ENCODE data around the gene RGS9. TPM values are rescaled to one million over a fixed set of nuclear protein-coding genes. Genes with fewer than 3 reads are reported as not detected.

Gene RGS9
- total RNA-seq, 1 donor from 2014 or later = 8.8 TPM

DNA sequence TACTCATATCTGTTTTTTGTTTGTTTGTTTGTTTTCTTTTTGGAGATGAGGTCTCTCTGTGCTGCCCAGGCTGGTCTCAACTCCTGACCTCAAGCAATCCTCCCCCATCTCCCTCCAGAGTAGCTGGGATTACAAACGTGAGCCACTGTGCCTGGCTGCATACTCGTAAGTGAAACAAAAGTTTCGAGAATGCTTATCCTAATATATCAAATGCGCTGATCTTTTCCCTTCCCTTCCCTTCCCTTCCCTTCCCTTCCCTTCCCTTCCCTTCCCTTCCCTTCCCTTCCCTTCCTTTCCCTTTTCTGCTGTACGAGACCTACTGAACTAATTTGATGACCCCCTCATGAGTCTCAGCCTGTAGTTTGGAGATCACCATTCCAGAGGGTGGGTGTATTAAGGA is 122.1 kb downstream of the RGS9 start:
- no peak for DNase-seq (ENCODE audit: low spot score)

DNA sequence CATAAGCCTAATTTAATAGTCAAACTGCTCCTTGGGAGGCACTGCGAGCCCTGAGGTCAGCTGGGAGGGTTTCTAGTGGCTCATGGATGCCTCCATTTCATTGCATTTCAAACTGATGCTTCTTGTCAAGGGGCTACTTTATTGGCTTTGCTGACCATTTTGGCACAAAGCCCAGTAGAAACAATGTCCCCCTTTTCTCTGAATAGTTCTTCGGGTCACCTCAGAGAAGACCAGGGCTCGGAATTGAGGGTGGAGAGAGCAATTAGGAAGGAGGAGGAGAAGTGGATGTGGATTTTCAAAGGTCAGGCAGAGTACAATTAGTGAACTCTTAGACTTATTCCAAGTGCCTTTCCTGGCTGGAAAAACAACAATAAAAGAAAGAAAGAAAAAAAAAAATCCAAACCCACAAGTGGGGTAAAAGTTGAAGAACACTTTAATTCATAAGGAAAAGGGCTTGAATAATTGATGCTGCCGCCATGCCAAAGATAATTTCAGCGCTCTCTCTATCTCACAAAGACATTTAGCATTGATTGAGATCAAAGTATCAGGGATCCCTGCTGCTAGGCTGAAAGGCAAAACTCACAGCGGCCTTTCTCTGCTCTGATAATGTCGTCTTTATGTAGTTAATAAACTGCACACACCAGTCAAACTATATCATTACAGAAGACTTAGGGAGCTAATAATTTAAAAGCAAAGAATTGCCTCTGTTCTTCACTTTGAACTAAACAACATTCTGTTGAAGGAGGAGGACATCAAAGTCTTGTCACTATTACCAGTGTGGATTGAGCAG is 122.7 kb downstream of the RGS9 start:
- no peak for DNase-seq (ENCODE audit: low spot score)

DNA sequence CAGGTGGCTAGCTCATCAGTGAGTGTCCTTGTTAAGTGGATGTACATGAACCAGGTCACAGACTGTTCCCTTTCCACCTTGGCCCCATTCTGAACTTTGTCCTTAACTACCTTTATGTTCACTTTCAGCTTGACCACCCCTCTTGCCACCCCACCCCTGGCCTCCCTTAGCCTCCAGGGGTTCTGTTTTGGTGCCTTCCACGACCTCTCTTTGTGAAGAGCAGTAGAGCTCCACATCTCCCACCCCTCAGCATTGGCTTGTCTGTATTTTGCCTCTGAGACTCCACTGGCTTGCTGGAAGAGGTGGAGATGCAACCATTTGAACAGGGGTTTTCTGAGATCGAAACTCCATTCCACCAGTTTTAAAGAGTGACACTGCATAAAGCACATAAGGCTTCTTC is 123.5 kb downstream of the RGS9 start:
- DNase-seq (ENCODE audit: low spot score) = no peak

DNA sequence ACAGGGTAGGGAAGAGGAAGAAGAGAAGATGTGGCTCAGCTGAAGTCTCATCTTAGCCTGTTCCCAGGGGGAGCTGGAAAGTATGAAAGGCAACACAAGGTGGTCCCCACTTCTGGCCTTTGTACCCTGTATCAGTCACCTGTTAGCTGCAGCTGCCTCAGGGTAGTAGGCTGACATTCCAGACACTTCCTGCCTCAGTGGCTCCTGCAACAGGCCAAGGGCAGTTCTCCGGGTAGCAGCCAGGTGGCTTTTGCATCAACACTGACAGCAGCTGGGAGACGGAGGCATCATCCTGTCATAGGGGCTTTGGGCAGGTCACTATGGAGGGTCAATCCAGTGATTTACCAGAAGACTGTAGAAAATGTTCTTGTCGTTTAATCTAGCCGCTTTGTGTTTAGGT is 124.0 kb downstream of the RGS9 start:
- no peak for DNase-seq (ENCODE audit: low spot score)

DNA sequence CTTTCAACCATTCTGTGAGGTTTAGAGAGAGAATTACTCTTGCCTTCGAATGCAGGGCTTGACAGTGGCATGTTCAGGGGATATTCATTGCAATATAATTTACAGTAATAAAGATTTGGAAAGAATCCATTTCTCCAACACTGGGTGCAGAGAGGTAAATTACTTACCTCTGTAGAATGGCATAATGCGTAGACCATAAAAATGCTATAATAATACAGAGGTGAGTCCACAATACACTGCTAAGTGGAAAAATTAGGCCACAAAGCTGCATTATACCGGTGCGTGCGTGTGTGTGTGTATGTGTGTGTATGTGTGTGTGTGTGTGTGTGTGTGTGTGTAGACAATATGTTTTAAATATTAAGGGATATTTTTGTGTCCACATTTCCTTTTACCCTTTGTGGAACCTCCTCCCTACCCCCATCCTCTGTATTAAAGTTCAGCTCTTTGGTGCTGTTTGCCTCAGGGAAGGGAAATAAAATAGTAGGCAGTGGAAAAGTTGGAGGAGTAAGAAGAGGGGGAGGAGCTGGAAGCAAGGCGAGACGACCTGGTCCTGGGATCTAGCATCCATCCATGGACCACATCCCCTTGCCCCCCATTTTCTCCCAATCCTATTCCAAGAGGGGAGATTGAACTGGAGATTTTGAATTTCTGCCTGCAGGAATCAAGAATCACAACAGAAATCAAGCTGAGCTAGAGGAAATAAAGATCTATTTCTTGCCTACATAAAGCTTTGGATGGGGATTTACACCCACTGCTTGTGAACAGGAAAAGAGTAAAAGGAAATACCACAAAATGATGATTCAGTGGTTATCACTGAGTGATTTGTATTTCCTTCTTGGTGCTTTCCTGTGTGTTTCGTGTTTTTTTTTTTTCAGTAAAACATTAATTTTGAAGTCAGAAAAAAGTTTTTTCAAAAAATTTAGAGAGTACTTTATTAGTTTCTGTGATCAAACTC is 124.8 kb downstream of the RGS9 start:
- DNase-seq (ENCODE audit: low spot score) = no peak

DNA sequence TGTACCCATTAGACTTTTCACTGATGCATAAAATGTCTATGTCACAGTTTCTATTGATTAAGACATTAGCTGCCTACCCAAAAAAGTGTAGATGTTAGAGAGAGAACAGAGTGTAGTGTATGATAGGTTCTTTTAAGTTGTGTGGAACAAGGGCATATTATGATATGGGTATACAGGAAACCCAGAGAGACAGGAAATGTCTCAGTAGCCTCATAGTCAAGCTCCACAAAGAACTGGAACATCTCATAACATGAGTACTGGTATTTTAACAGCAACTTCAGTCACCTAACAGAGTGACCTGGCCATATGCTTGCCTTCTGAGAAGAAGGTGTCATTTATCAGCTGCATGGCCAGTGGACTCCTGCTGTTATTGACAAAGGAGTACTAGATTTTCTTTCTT is 128.1 kb downstream of the RGS9 start:
- DNase-seq (ENCODE audit: low spot score) = no peak

DNA sequence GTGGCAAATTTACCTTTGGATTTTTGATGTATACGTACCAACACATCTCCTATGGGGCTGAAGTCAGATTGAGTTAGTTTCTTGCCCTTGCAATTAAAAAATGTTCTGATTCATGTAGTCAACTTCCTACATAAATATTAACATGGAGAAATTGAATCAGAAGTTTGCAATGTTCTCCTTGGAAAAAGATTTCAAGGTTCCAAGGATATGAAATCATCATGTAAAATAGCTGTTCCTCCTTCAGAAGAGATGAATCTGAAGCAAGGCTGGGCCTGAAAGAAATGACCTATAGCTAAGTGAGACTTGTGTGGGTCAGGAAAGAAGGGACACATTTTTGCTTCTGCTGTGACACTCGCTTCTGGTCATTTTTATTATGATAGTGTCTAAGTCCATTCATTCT is 131.7 kb downstream of the RGS9 start:
- DNase-seq (ENCODE audit: low spot score) = no peak

DNA sequence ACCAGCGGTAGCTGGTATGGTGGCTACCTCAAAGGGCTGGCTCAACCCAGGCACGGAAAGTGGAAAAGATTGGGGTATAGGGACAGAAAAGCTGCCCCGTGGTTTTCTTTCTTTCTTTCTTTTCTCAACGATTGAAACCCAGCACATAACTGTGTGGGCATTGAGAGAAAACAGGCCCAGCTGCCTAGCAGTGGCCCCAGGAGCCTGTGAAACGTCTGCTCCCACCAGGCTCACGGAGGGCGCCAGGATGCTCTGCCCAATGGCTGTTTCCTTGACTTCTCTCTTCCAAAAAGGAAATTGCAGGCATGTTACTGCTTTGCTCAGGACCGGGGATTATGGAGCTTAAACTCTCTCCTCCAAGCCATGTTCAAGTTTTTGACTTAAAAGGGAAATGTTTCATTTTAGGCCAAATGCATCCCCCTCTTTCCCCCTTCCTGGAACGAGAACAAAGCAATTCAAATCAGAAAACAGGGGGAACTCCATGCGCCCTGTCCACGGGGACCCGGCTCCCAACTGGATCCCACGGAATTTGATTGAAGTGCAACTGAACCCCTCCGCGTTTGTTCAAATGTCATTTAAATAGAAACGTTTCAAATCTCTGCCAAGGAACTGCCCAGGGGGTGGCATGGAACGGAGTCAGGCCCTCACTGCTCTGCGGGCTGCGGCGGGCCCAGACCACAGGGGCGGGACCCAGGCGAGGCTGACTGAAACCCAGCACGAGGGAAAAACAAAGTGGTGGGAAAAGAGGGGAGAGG is 133.5 kb downstream of the RGS9 start:
- DNase-seq (ENCODE audit: low spot score) = no peak

DNA sequence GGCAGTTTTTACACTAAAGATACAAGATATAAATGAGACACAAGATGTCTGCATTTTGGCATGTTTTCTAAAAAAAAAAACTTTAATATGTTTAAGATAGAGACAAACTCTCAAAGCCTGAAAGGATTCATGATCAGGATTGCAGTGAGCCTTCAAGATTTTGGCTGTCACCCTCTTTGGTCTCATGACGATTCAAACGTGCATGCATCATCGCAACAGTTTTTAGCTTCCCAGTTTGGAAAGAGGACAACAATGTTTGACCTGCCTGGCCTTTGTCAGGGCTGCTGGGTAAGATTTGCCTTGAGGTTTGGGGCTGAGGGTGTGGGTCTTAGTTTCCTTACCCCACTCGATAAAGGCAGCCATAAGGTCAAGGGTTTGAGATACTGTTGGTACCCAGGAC is 134.1 kb downstream of the RGS9 start:
- no peak for DNase-seq (ENCODE audit: low spot score)

Other genes with a start within 250 kb of the RGS9 start
- gene LRRC37A3, start 217.9 kb upstream of the RGS9 start, total RNA-seq = 11.7 TPM
- gene GNA13, start 80.6 kb upstream of the RGS9 start, total RNA-seq = 38.3 TPM

Measured in mucosa of gallbladder (tissue), 1 donor.